Ovary (tissue), 9 donors: ENCODE results near the gene TM4SF20. TPM values are rescaled to one million over a fixed set of nuclear protein-coding genes. Genes with fewer than 3 reads are reported as not detected.

ENCODE experiments used
- DNase-seq, 5 donors: peaks; one replicate each; pipeline ENCODE4 v3.0.0-alpha.2; 2019 to 2020
- H3K27ac ChIP-seq, 2 donors: fragments of 200-600 bp; one replicate each; pipeline versions ENCODE4 v1.5.1 to v1.8.0; 2019 to 2022
- H3K27me3 ChIP-seq: fragments of 200-600 bp; one replicate; pipeline ENCODE4 v1.8.0; 2022
- H3K36me3 ChIP-seq: fragments of 200-600 bp; sonication (generic); one replicate; pipeline ENCODE4 v1.5.1; 2019
- H3K4me1 ChIP-seq: one replicate; pipeline ENCODE4 v1.8.1; 2013; ENCODE audit warnings: mild to moderate bottlenecking, moderate library complexity; ENCODE audit not compliant: insufficient read depth
- H3K4me3 ChIP-seq: fragments of 200-600 bp; sonication (generic); one replicate; pipeline ENCODE4 v1.5.1; 2017
- H3K9me3 ChIP-seq, 2 donors: fragments of 200-600 bp in 1 of 2; sonication (generic) in 1 of 2; one replicate each; pipeline versions ENCODE4 v1.5.1 to v1.8.1; 2013 to 2019; ENCODE audit warnings: mild to moderate bottlenecking in 1 of 2, moderate library complexity in 1 of 2
- CTCF ChIP-seq, 3 donors: fragments of 450-650 bp in 2 of 3; fragments of 200-600 bp in 1 of 3; IDR thresholded peaks; one replicate each; pipeline versions ENCODE4 v1.5.1 to v1.8.0; 2016 to 2022; ENCODE audit warnings: antibody characterized with exemption in 3 of 3, mild to moderate bottlenecking in 1 of 3
- EP300 ChIP-seq: sonication (generic); formaldehyde crosslinking; IDR thresholded peaks from one replicate; pipeline ENCODE4 v1.6.1; 2017; ENCODE audit warnings: antibody characterized with exemption
- POLR2A ChIP-seq: fragments of 450-650 bp; IDR thresholded peaks from one replicate; pipeline ENCODE4 v1.6.1; 2017; ENCODE audit warnings: antibody characterized with exemption, mild to moderate bottlenecking, moderate library complexity
- WGBS, 3 donors: extraction: QIAGEN DNeasy Blood & Tissue Kit in 1 of 3; methylation state at CpG; one replicate each; pipeline versions ENCODE4 v1.1.5 to v1.1.7; 2013 to 2017; 5-methylcytosine and 5-hydroxymethylcytosine counted together
- intact Hi-C, 4 donors: fragments of 100-400 bp; cut with DNase I; formaldehyde crosslinking; loops; one replicate each; pipeline versions ENCODE4 v1.11.0 to v1.15.1; 2022 to 2023
- polyA plus RNA-seq, 2 donors: library from polyadenylated mRNA; stranded (reverse); fragments of 200-250 nt in 1 of 2; fragments of 350-450 nt in 1 of 2; fragmentation: Illumina TruSeq in 1 of 2; extraction: RNeasy Lipid Tissue Mini Kit (QIAGEN cat#74804) in 1 of 2; gene quantifications; one replicate each; pipeline ENCODE4 v1.2.3, GENCODE V29; 2013 to 2014
- total RNA-seq, 7 donors: library from RNA; depleted of rRNA in 2 of 7; stranded (reverse); fragments of >200 nt in 2 of 7; fragmentation: NEBNext Ultra II Directional in 3 of 7; extraction: Animal tissue kit (Norgen Biotek cat#: 25700) in 3 of 7; gene quantifications; one replicate each; pipeline versions ENCODE4 v1.1.0 to v1.2.4, GENCODE V29; 2016 to 2023
- donor health status: DM: no; HTN: no; CAD: no; lungs with moderate emphysema.
- donor health status: DM: no; HTN: no; CAD: no.
- donor health status: Bipolar disorder and iron deficiency.
- donor health status: DM: yes; HTN: yes; CAD: no.
- donor health status: DM: no; HTN: no; CAD: no.
- donor health status: DM: yes; HTN: yes; CAD: no.

The TM4SF20 gene
- total and polyA plus RNA-seq, 9 donors = 1.4 TPM; not detected in 8

- Histone ChIP-seq H3K27ac (no peak overlapping the region), H3K36me3 (no peaks in the 10 kb centered on the region), H3K27me3 (no peaks in the 10 kb centered on the region), H3K4me3 (no peak overlapping the region), H3K9me3 (no peaks in the 10 kb centered on the region), H3K4me1 (no peaks in the 10 kb centered on the region)
- 82 to 93% (median 91%) methylated on average over 2 of the region's 2 CpGs for WGBS, 3 donors
- no peak for TF ChIP-seq EP300
- no peak for TF ChIP-seq CTCF (IDR thresholded peaks at IDR 0.05)
- no peak for TF ChIP-seq POLR2A
- intact Hi-C loops = no loop called here
- DNase-seq = no peak
Observed at GRCh38 chr2:227344231-227344630, 34.9 kb downstream of the TM4SF20 start.

GRCh38 chr2:227341553-227341952, 37.6 kb downstream of the TM4SF20 start:
- Histone ChIP-seq H3K36me3 (no peaks in the 10 kb centered on the region), H3K4me1 (no peaks in the 10 kb centered on the region), H3K4me3 (no peak overlapping the region), H3K27me3 (no peaks in the 10 kb centered on the region), H3K27ac (no peak overlapping the region), H3K9me3 (no peaks in the 10 kb centered on the region)
- no peak for DNase-seq
- WGBS, 3 donors = 86 to 92% (median 89%) methylated on average over 2 of the region's 2 CpGs
- no peak for TF ChIP-seq CTCF (IDR thresholded peaks at IDR 0.05)
- no peak for TF ChIP-seq EP300
- no peak for TF ChIP-seq POLR2A
- intact Hi-C loops = no loop called here

GRCh38 chr2:227340106-227340505, 39.0 kb downstream of the TM4SF20 start:
- Histone ChIP-seq H3K36me3 (no peaks in the 10 kb centered on the region), H3K4me1 (no peaks in the 10 kb centered on the region), H3K27ac (no peak overlapping the region), H3K4me3 (no peak overlapping the region), H3K9me3 (no peaks in the 10 kb centered on the region), H3K27me3 (no peaks in the 10 kb centered on the region)
- intact Hi-C loops = no loop called here
- TF ChIP-seq CTCF (IDR thresholded peaks at IDR 0.05) (no peak), EP300 (no peak), POLR2A (no peak)
- 62 to 78% (median 63%) methylated on average over 6 of the region's 6 CpGs for WGBS, 3 donors
- DNase-seq = no peak

- 93 to 97% (median 94%) methylated on average over 2 of the region's 2 CpGs for WGBS, 3 donors
- H3K4me3 ChIP-seq = no peak overlapping the region
- no peak overlapping the region for H3K27ac ChIP-seq
- TF ChIP-seq CTCF (IDR thresholded peaks at IDR 0.05) (no peak), EP300 (no peak), POLR2A (no peak)
- no peaks in the 10 kb centered on the region for H3K4me1 ChIP-seq
- no peaks in the 10 kb centered on the region for H3K36me3 ChIP-seq
- intact Hi-C loops = no loop called here
- no peaks in the 10 kb centered on the region for H3K9me3 ChIP-seq
- no peaks in the 10 kb centered on the region for H3K27me3 ChIP-seq
- DNase-seq = no peak
Observed at GRCh38 chr2:227339098-227339599, 40.0 kb downstream of the TM4SF20 start.
